Mucosa of gallbladder (tissue), 1 donor: ENCODE results near the gene PTPRG. TPM values are rescaled to one million over a fixed set of nuclear protein-coding genes. Genes with fewer than 3 reads are reported as not detected.

Experiments used
- DNase-seq: peaks from one replicate; pipeline ENCODE4 v3.0.0-alpha.2; 2020; ENCODE audit warnings: low spot score
- total RNA-seq: library from RNA; stranded (reverse); gene quantifications from one replicate; pipeline ENCODE4 v1.2.1, GENCODE V29; 2021
- donor health status: DM: no; HTN: no; CAD: no.

PTPRG gene
- total RNA-seq, 1 donor from 2014 or later: 38.1 TPM

DNA sequence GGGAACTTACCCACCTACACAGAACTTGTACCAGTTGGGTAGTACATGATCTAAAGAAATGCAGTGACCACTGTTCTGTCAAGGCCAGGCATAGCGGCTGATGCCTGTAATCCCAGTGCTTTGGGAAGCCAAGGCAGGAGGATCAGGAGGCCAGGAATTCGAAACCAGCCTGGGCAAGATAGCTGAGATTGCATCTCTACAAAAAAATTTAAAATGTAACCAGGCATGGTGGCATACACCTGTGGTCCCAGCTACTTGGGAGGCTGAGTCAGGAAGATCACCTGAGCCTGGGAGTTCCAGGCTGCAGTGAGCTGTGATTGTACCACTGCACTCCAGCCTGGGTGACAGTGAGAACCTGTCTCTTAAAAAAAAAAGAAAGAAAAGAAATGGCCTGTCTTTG lies 491.0 kb downstream of the PTPRG start:
- no peak for DNase-seq

DNA sequence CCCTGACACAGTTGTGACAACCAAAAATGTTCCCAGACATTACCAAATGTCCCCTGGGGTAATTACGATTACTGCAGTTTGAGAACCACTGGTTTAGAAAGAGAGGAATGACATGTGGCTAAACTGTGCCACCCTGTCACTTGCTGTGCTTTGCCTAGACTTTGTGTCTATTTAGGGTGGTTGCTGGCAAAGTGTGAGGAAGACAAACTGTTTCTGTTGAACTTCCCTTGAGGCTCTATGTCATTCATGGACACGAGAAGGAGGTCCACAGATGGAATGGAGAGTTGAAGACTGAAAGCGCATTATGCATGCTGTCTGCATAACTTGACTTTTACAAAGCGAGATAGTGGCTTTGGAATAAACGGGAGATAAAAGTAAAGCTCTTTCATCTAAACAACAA lies 495.3 kb downstream of the PTPRG start:
- no peak for DNase-seq

DNA sequence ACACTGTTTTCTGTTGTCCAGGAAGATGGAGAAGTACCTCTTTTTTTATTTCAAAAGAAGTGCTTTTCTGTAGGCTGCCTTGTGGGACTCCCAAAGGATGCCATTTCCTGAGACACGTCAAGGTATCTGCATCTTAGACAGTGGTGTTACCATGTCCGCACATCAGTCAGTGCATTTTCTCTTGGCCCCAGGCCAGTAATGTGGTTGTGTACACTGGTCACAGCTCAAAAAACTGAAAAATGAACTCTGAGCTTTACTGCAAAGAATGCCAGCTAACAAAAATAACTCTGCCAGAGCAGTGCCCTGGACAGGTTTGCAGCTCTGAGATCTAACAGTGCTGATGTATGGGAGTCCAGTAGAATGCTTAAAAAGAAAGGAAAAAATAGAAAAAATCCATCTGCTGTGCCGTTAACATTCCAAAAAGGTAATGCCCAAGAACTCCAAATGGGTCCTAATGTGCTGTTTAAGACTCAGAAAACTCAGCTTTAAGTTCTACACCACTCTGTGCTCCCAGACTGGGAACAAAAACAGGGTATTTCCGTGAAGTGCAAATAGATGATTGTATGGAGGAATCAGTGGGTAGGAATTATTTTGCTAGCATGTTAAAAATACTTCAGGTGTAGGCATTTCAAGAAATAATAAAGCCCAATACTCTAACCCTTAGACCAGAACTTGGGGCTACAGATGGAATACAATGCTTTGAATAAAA lies 496.1 kb downstream of the PTPRG start:
- no peak for DNase-seq

DNA sequence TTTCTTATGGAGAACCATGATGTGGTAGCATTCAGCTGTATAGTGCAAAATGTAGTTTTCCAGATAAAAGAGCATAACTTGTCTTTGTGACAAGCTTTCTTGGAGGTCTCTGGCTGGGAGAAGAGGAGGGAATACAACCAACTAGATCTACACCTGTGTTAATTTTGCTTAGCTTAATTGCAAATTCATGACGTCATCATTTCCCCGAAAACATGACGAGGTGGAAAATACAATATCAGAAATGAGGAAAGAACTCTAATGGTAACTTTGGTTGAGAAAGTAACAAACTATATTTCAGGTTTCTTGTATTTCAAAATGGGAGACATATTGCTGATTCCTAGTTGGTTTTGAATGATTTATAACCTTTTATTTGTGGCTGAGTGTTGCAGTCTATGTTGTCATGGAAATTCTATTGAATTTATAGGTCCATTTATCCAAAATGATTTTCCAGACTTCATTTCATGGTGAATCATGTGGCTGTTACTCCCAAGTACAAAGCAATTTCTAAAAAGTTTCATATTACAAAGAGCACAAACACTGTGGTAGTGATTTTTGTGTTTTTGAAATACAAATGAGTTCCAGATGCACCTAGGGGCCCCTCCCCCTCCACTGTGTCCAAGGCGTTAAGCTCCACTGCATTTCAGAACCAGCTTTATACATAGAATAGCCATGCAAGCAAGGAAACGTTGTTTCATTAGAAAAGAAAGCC lies 504.8 kb downstream of the PTPRG start:
- DNase-seq: no peak

DNA sequence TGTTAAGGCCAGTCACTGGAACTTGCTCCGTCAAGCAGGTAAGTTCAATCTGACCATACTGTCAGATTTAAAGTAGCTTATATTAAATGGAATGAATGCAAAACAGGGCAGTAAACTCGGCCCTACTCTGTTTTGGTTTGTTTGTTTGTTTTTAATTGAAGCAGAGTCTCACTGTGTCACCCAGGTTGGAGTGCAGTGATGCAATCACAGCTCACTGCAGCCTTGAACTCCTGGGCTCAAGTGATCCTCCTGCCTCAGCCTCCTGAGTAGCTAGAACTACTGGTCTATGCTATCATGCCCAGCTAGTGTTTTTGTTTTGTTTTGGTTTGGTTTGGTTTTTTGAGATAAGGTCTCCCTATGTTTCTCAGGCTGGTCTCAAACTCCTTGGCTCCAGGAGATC lies 507.0 kb downstream of the PTPRG start:
- DNase-seq: no peak

DNA sequence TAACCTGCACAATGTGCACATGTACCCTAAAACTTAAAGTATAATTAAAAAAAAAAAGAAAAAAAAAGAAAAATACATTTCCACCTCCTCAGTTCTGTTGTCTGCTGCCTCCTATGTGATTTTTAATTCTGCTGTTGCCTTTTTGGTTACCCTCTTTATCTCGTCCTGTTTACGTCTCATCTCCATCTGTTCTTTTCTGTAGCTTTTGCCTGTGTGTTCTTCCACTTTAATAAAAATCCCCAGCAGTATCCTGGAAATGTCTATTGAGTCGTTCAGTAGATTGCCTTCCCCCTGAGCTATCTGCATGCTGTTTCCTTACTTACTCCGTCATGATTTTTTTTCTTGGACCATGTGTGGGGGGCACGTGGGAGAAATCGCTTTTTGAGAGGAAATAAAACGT lies 509.5 kb downstream of the PTPRG start:
- DNase-seq: no peak

DNA sequence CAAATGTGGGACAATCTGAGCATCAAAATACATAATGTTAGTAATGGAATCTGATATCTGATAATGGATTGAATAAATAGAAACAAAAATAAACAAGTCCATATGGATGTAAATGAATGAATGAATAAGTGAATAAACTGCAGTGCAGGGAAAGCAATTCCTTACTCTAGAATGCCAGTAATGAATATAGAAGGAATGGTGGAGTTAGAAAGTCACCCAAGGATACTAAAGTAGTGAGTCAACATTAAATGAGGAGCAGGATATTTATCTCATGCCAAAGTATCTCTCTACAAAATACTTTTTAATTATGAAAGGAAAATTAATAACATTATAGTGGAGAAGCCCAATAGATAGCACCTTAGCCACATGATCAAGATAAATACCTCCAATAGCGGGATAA lies 511.7 kb downstream of the PTPRG start:
- DNase-seq: no peak

DNA sequence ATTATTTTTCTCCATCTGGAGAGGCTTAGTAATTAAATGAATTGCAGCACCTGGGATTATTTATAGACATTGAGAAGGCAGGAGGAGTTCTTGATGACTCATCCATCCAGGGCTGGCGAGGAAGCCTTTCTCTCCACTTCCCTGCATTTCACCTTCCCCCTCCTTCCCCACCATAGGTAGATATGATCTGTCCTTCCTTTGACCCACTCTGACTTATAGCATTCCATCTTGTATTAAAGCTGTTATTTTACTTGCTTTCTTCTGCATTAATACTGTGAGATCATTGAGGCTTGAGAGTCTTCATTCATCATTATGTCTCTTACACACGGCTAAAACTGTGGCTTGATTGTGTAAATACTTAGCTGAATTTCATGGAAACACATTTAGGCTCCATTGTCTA lies 523.2 kb downstream of the PTPRG start:
- no peak for DNase-seq

DNA sequence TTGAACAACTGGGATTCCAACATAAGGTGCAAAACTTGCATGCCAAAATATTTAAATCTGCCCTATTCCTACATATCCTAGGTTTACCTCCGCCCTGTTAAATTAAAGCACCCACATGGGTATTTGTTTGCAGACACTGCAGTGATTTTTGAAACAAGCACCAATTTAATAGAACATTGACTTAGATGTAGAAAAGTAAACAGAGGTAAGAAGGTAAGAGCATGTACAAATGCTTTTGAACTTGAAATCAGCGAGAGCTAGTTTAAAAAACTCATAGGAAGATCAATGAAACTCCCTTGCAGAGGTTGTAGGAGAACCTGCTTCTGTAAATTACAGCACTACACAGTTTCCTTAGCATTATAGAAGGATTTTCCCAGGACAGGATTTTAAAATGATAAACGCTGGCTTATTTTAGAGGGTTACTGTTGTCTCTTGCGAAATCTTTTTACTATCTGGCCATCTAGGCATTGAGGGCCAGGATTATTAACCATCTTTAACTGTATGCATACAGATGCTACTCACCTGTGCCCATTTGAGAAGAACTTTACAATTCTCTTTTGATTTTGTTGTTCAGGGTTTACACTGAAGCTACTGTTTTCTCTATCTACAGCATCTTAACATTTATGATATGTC lies 527.2 kb downstream of the PTPRG start:
- DNase-seq: no peak

DNA sequence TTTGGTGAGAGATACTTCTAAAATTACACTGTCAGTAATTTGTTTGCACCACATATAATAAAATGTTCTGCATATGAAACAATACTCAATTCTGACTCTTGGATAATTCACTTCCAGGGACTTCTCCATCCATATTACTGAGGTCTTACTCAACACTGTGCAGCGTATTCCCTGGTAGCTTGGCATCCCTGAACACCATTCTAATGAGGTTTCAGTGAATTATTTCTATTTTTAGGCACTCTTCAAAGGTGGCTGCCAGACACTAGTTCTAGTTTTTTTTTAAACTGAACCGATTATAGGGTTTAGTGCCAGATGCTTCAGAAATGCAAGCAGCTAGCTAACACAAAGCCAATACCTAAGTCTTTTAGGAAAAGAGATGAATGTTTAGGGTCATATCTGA lies 528.7 kb downstream of the PTPRG start:
- DNase-seq: no peak

DNA sequence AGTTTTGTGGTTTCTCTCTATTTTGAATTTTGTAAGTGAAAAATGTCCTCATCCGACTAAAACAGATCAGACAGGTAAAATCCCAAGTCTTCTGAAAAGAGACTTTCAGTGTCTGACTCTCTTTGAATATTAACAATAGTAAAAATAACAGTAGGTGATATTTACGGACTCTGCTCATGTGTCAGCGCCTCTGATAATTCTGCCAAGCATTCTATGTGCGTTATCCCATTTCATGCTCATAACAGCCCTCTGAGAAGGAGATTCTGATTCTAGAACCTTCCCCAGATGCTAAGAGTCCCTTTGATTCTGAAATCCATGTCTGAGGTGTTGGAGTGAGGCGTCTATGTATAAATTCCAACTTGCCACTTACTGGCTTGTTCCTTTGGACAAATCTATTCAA lies 529.1 kb downstream of the PTPRG start:
- no peak for DNase-seq

DNA sequence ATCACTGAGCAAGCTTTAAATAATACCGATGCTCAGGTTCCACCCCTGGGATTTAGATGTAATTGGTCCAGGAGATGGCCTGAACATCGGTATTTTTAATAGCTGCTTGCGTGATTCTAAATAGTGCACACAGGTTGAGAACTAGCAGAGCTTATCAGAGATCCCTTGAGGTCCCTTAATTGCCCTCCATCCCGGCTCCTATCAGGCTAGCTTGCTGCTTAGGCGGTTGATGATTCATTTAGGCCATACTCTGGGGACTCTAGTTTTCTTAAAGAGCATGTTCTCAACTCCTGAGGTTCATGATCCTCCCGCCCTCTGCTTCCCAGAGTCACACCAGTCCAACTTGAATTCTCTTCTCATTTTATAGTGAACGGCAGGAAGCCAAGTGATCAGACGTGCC lies 531.7 kb downstream of the PTPRG start:
- DNase-seq: no peak

DNA sequence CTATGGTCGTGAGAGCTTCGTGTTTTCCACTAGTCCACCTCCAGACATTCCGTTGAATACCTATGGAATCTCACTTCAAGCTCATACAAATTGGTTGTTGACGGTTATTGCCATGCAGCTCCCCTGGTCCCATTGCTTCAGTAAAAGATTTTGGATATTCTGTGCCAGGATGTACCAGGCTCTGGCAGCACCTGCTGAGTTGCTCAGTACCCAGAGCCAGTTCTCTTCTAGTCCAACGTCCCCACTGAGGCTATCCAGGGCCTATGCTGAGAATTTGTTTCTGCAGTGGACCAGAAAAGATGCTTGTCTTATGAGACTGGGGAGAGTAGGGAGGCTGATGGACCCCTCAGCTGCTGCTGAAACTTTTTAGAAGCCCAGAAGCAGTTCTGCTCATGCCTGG lies 533.1 kb downstream of the PTPRG start:
- no peak for DNase-seq

DNA sequence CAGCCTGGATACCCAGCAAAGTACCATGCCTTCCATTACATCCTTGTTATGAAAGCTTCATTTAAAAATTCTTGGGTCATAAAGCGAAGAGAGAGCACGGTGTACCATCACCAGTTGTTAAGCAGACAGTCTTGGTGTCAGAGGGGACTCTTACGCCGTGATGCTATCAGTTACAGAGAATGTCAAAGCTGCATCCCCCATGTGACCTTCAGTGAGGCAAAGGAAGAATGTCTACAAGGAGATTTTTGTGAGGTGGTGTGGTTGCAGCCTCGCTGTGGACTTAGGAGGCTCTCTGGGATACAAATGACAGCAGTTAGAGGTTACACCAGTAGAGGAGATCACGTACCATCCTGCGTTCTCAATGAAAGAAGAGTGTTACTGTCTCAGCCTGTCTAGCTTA lies 533.7 kb downstream of the PTPRG start:
- DNase-seq: no peak

DNA sequence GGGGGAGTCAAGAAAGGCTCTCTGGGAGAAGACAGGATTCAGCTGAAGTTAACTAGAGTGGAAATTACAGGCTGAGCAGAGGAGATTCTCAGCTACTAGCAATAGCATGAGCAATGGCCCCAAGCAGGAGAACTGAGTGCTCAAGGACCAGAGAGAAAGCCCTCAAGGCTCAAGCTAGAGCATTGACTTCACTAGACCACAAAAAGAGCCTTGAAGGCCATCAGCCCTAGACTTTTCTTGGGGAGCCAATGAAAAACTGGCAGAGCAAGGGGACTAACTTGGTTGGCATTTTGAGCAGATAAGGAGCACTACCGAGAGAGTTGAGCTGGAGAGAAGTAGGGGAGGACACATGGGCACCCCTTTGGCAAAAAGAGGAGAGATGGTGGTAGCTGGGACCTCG lies 534.4 kb downstream of the PTPRG start:
- no peak for DNase-seq

DNA sequence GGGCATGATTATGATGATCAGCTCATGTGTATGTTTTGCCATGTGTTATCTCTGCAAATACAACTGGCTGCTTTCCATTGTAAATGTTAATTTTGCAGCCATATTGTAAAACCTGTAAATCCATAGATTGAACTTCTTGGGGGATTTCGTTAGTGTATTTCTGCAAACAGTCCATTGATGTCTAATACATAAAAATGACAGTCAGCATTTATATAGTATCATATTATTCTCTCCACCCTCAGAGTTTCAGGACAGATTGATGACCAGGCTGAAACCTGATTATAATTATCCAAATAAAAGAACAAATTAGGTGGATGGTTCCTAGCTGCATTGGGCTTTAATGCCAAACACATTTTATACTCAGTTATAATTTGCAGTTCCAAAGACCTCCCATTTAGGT lies 535.1 kb downstream of the PTPRG start:
- no peak for DNase-seq

DNA sequence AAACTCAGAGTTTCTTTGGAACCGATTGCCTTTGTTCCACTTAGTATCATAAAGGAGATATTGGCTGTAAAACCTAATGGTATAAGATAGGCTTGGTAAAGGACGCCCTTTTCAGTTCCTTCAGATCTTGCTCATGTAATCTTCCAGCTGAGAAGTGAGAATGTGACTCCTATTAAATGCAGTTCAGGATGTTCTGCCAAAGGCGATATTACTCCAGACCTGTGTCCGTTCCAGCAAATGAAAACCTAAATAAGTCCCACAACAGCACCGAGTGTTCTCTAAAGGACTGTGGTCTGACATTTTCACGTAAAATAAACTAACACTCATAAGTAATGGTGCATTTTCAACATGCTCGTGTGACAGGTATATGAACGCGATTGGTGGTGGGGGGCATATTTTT lies 535.8 kb downstream of the PTPRG start:
- DNase-seq: no peak

DNA sequence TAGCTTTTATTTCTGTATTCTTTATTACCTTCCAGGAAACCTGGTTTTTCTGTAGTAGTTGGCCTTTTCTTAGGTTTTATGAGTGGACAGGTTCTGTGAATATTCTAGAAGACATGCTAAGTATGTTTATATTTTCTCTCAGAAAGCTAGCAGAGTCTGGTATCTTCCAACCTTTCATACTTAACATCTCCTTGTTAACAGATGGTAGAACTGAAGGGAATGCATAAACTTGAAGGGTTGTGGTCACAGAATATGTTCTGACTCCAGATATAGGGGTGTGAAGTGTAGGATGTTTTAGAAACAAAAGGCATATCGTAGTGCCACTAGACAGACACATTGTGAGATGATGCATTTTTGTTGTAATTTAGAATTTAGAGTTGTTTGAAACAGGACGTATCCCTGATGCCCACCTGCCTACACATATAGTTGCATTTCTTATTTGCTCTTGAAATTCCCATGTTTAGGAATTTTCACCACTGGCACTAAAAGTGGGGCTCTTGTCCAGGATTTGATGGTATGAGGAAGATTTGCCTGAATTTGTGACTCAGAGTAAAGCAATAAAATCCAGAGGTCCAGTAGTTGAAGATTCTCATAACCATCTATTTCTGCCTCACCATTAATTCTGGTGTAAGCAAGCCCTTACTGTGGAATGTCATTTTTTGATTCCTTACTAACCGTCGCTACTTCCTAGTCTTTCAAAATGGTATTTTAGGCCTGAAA lies 537.4 kb downstream of the PTPRG start:
- DNase-seq: no peak

DNA sequence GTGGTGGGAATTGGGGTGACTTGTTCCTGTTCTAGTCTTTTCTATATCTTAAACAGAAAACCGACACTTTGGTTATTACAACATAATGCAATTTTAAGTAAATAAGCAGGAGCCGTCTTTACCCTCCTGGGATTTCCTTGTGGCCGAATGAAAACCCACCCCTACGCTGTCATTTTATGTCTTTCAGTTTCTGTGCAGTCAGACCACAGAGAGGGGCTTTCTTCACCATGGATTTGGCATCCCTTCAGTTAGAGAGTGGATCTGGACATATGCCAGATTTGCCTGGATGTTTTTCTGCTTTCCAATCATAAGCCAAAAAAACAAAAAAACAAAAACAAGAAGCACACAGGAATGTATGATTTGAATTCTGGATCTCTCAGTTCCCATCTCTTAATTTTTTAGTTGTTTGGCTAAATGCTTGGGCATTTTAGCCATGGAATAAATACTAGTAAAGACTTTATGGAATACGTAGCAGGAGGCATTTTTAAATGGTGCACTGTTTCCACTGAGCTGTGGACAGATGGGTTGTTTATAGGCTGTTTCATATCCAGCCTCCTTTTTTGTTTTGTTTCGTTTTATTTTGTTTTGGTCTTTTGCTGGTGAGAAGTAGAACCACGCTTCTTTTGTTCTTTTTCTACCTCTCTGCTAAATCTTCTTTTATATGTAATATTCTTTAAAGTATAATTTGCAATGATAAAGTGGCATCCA lies 539.1 kb downstream of the PTPRG start:
- no peak for DNase-seq

DNA sequence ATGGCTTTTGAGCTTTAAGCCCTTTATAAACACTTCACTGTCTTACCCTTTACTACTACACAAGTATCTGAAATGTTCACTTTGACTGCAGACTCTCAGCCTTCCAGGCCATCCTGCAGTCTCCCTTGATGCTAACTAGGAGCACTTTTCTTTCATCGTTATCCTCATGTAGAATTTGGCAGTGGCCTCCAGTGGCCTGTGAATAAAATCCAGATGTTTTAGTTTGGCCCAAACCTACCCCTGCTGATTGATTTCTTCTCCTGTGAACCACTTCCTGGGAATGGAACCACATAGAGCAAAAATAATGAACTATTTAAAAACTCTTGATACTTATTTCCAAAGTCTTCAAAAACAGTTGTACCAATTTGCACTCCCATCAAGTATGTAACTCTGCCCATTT lies 540.1 kb downstream of the PTPRG start:
- no peak for DNase-seq

DNA sequence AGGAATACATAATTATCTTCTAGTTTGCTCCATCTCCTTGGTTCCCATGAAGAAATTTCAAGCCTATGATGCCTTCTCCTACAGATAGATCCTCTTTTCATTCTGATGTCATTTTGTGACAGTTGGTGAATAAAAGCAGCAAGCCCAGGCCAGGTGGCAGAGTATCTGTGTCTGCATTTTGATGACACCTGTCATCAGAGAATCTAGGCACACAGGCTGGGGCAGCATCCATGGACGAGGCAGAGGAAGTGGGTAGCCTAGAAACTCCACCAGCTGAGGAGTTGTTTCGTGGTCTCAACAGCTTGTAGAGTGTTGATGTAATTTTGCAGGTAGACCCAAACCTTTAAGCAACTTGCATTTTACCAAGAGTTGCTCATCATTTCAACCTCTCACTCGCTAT lies 542.2 kb downstream of the PTPRG start:
- no peak for DNase-seq

DNA sequence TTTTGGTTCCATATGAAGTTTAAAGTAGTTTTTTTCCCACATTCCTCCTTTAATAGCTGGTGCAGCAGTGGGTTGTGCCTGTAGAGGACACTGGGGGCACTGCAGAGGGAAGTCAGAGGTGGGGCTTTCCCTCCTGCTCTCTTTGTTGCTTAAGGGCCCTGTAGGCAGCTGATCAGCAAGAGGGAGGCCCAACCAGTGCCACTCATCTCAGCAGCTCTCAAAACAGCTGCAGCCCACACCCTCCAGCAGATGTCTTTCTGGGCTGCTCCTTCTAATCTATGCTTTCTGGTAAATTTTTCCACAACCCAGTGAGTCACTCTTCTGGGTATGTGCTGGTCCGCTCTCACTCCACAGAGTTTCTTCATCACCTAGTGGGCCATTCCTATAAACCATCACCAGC lies 548.2 kb downstream of the PTPRG start:
- DNase-seq: no peak
